Peyer's patch (tissue), 4 donors: ENCODE data around the gene SHISA4. TPM values are rescaled to one million over a fixed set of nuclear protein-coding genes. Genes with fewer than 3 reads are reported as not detected.
"Not testable (repeated sequence)": the region's sequence is repeated elsewhere in the genome, so short reads cannot be mapped to it uniquely, and the experiment has no call there.

Source experiments
- DNase-seq, 3 donors: peaks; one replicate each; pipeline ENCODE4 v3.0.0-alpha.2; 2017 to 2019
- H3K27ac ChIP-seq, 4 donors: fragments of 200-600 bp; sonication (generic); one replicate each; pipeline ENCODE4 v1.5.1; 2016 to 2019
- H3K27me3 ChIP-seq, 2 donors: fragments of 200-600 bp; sonication (generic); one replicate each; pipeline ENCODE4 v1.5.1; 2019
- H3K36me3 ChIP-seq, 3 donors: fragments of 200-600 bp; sonication (generic); one replicate each; pipeline ENCODE4 v1.5.1; 2016 to 2019
- H3K4me1 ChIP-seq, 4 donors: fragments of 200-600 bp; sonication (generic); one replicate each; pipeline ENCODE4 v1.5.1; 2016 to 2019
- H3K4me3 ChIP-seq, 4 donors: fragments of 200-600 bp; sonication (generic); 1 replicate in 3 of 4; 2 replicates in 1 of 4; pipeline ENCODE4 v1.5.1; 2016 to 2019; ENCODE audit warnings: mild to moderate bottlenecking in 1 of 4
- H3K9me3 ChIP-seq, 4 donors: fragments of 200-600 bp; sonication (generic); one replicate each; pipeline ENCODE4 v1.5.1; 2016 to 2019; ENCODE audit warnings: mild to moderate bottlenecking in 1 of 4
- CTCF ChIP-seq, 6 experiments: fragments of 450-650 bp in 4 of 6; fragments of 200-600 bp in 2 of 6; sonication (generic) in 1 of 6; IDR thresholded peaks; one replicate each; pipeline ENCODE4 v1.5.1; 2017 to 2019; ENCODE audit warnings: antibody characterized with exemption in 6 of 6, mild to moderate bottlenecking in 3 of 6, moderate library complexity in 1 of 6
- POLR2A ChIP-seq, 2 donors: fragments of 450-650 bp; IDR thresholded peaks; one replicate each; pipeline ENCODE4 v1.5.1; 2017; ENCODE audit warnings: antibody characterized with exemption in 2 of 2, mild to moderate bottlenecking in 2 of 2, moderate library complexity in 2 of 2
- total RNA-seq, 4 donors: library from RNA; depleted of rRNA; stranded (reverse); fragments of >200 nt; gene quantifications; one replicate each; pipeline ENCODE4 v1.1.0, GENCODE V29; 2016

The SHISA4 gene
- 10 to 100 TPM in 1 of 4 donors, 1 to 10 TPM in 3; 2.9 to 10.7 (median 4.8) TPM for total RNA-seq

DNA sequence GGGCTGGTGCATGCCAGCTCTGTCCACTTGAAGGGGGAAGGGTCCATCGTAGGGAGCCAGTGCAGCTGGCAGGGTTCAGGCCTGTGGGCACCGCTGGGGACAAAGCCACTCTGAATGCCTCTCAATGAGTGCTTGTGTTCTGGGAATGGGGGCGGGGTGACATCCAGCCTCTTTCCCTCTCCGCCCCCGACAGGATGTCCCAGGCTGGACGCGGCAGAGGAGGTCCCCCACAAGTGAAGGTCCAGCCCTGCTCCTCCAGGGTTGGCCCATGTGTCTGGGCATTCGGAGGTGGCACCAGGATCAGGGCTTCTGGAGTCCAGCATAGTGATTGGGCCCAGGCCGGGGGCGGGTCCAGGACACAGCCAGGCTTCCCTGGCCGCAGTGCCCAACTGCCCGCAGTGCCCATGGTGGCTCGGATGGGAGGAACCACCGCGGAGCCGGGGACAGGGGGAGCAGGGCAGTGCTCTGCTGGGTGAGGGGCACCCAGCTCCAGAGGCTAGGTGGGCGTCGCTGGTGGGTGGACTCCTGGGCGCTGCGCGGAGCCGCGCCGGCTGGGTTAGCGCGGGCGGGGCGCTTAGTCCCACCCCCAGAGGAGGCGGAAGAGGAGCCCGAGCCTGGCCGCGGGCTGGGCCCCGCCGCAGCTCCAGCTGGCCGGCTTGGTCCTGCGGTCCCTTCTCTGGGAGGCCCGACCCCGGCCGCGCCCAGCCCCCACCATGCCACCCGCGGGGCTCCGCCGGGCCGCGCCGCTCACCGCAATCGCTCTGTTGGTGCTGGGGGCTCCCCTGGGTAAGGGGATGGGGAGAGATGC, at the start of gene SHISA4:
TSS of gene SHISA4 (plus strand) at position 617 of the 808 bp plus-strand sequence. CDS start at position 714, 97 bp downstream.
- no peak for TF ChIP-seq POLR2A (IDR thresholded peaks at IDR 0.05)
- no peak for TF ChIP-seq CTCF (IDR thresholded peaks at IDR 0.05)
- Histone ChIP-seq H3K4me3 (peak within 1 kb of the TSS; percentile 32 to 85 (median 58)), H3K36me3 (no peaks in the 10 kb centered on the region), H3K27ac (peak within 1 kb of the TSS in 3 of 4 donors; percentile 20 to 66 (median 60)), H3K9me3 (no peaks in the 10 kb centered on the region), H3K4me1 (peaks cover 0 to 29% (median 5%) of the 10 kb centered on the region in 4 donors), H3K27me3 (peaks cover 0 to 4% of the 10 kb centered on the region in 2 donors)
- peak; percentile 23 to 67 (median 62) for DNase-seq

- not testable (repeated sequence) for H3K27me3 ChIP-seq, DNase-seq, H3K4me3 ChIP-seq, H3K27ac ChIP-seq, H3K4me1 ChIP-seq, H3K9me3 ChIP-seq, H3K36me3 ChIP-seq
Observed at GRCh38 chr1:201839089-201839488, 49.6 kb upstream of the SHISA4 start.

DNA sequence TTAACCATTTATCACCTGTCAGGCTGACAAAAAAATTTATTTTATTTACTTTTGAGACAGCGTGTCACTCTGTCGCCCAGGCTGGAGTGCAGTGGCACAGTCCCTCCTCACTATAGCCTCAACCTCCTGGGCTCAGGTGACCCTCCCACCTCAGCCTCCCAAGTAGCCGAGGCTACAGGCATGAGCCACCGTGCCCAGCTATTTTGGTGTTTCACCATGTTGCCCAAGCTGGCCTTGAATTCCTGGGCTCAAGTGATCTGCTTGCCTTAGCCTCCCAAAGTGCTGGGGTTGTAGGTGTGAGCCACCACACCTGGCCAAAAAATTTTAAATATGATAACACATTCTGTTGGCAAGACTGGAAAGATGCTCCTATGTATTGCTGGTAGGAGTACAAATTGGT, 48.6 kb upstream of the SHISA4 start:
- no peaks in the 10 kb centered on the region for H3K4me1 ChIP-seq
- no peak for DNase-seq

DNA sequence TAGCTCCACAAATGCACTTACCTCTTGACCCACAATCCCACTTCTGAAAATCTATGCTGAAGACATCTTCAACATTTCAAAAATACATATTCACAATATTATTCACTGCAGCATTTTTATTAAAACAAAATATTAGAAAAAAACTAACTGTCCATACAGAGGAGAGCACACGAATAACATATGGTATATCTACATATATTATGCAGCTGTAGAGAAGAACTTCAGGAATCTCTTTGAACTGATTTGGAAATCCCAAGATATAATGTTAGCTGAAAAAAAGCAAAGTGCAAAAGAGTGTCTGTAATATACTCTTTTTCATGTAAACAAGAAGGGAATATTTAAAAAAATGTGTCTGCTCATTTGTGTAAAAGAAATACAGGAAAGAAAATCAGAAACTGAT, 48.2 kb upstream of the SHISA4 start:
- TF ChIP-seq CTCF (IDR thresholded peaks at IDR 0.05) (no peak), POLR2A (IDR thresholded peaks at IDR 0.05) (no peak)
- H3K4me3 ChIP-seq: no peak overlapping the region
- H3K27me3 ChIP-seq: no peaks in the 10 kb centered on the region
- no peak for DNase-seq
- no peaks in the 10 kb centered on the region for H3K4me1 ChIP-seq
- H3K36me3 ChIP-seq: no peaks in the 10 kb centered on the region
- no peak overlapping the region for H3K27ac ChIP-seq
- no peaks in the 10 kb centered on the region for H3K9me3 ChIP-seq

More for the DNA sequence above, 48.6 kb upstream of the SHISA4 start:
- Histone ChIP-seq H3K27me3 (no peaks in the 10 kb centered on the region), H3K27ac (no peak overlapping the region), H3K9me3 (no peaks in the 10 kb centered on the region), H3K4me3 (no peak overlapping the region), H3K36me3 (no peaks in the 10 kb centered on the region)
- TF ChIP-seq CTCF (IDR thresholded peaks at IDR 0.05): no peak
- TF ChIP-seq POLR2A (IDR thresholded peaks at IDR 0.05): no peak

DNA sequence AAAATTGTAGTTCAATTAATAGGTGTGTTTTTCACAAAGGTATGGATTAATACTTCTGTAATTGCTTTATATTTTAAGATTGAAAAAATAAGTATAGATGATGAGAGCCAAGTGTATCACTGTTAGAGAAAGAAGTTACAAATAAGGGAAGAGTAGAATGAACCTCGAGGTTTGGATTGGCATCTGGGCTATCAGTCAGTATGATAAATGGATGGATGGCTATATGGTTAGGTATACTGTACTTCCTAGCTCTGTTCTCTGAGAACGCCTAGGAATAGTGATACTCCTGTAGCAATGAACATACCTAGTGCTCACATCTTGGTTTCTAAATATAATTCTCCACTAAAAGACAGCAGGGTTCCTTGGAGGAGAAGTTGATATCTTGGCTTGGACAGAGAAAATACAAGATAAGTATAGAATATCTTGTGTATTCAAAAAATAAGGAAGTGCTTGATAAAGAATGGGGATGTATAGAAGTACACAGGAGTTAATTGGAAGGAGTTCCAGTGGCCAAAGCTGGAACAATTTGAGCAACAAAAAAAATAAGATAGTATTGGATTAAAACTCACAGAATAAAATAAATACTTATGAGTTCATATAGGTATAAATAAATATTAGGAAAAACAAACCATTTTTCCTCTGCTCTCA, 47.3 kb upstream of the SHISA4 start:
- Histone ChIP-seq H3K27me3 (no peaks in the 10 kb centered on the region), H3K4me3 (no peak overlapping the region), H3K27ac (no peak overlapping the region), H3K36me3 (no peaks in the 10 kb centered on the region), H3K9me3 (no peaks in the 10 kb centered on the region), H3K4me1 (no peaks in the 10 kb centered on the region)
- TF ChIP-seq POLR2A (IDR thresholded peaks at IDR 0.05) (no peak), CTCF (IDR thresholded peaks at IDR 0.05) (no peak)
- DNase-seq: no peak

- Histone ChIP-seq H3K27me3 (no peaks in the 10 kb centered on the region), H3K4me3 (no peak overlapping the region), H3K9me3 (no peaks in the 10 kb centered on the region), H3K4me1 (no peaks in the 10 kb centered on the region), H3K36me3 (no peaks in the 10 kb centered on the region), H3K27ac (no peak overlapping the region)
- DNase-seq: no peak
- TF ChIP-seq POLR2A (IDR thresholded peaks at IDR 0.05) (no peak), CTCF (IDR thresholded peaks at IDR 0.05) (no peak)
Observed at GRCh38 chr1:201842472-201843027, 46.1 kb upstream of the SHISA4 start.
